ENCODE measurements around the gene SARDH. TPM values are rescaled to one million over a fixed set of nuclear protein-coding genes. Genes with fewer than 3 reads are reported as not detected.

The SARDH gene
- total RNA-seq, 2 donors from 2014 or later, result 8.4 to 11.2 TPM

DNA sequence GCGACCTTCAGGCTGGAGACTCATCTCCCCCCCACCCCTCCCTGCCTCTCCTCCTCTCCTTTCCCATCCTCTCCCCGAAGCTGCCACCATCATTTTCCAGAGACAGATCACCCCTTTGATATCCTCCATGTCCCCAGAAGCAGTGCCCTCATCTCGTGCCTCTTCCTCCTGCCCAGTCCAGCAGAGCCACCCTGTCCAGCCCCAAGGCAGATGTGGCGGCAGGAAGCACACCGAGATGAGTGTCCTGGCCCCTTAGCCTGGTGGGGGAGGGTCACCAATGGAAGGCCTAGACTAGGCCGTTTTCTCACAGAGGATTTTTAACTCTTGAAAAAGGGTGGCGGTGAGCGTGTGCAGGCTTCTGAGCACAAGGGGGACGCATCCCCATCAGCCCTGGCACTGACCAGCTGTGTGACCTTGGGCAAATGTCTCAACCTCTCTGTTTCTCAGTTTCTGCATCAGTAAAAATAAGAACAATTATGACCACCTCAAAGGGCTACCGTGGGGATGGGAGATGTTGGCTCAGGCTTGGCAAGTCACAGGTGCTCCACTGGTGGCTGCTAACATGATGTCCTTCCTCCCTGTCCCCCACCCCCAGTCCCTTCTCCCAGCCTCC, 48.9 kb downstream of the SARDH start:
- Histone ChIP-seq H3K9me3 (ENCODE audit: control insufficient read depth, low read length) (no peaks in the 10 kb centered on the region), H3K36me3 (ENCODE audit: control insufficient read depth, insufficient read depth, low read length) (no peaks in the 10 kb centered on the region), H3K4me3 (ENCODE audit: low read length) (no peak overlapping the region), H3K9ac (ENCODE audit: extremely low read depth, low read length, poor library complexity, severe bottlenecking) (no peak overlapping the region), H3K27me3 (ENCODE audit: control insufficient read depth, insufficient read depth, low read length, poor library complexity, severe bottlenecking) (no peaks in the 10 kb centered on the region), H3K27ac (ENCODE audit: low read depth, low read length) (no peak overlapping the region), H3K4me1 (ENCODE audit: control insufficient read depth, insufficient read depth, low read length) (no peaks in the 10 kb centered on the region)
- DNase-seq, result no peak
- H3K9me3 Mint-ChIP-seq, result no peaks in the 10 kb centered on the region
- no peak overlapping the region for H3K4me3 Mint-ChIP-seq
- no peaks in the 10 kb centered on the region for H3K4me1 Mint-ChIP-seq
- H3K27ac Mint-ChIP-seq, result no peak overlapping the region
- H3K36me3 Mint-ChIP-seq (ENCODE audit: low read depth), result no peaks in the 10 kb centered on the region
- H3K27me3 Mint-ChIP-seq (ENCODE audit: insufficient read depth), result no peaks in the 10 kb centered on the region
- 92% methylated on average over 6 to 10 of the region's 10 CpGs for WGBS, 2 experiments (ENCODE audit: insufficient coverage in 1 of 2, insufficient read length in 1 of 2)
- TF ChIP-seq CTCF (conservative IDR thresholded peaks at IDR 0.05), result no peak

DNA sequence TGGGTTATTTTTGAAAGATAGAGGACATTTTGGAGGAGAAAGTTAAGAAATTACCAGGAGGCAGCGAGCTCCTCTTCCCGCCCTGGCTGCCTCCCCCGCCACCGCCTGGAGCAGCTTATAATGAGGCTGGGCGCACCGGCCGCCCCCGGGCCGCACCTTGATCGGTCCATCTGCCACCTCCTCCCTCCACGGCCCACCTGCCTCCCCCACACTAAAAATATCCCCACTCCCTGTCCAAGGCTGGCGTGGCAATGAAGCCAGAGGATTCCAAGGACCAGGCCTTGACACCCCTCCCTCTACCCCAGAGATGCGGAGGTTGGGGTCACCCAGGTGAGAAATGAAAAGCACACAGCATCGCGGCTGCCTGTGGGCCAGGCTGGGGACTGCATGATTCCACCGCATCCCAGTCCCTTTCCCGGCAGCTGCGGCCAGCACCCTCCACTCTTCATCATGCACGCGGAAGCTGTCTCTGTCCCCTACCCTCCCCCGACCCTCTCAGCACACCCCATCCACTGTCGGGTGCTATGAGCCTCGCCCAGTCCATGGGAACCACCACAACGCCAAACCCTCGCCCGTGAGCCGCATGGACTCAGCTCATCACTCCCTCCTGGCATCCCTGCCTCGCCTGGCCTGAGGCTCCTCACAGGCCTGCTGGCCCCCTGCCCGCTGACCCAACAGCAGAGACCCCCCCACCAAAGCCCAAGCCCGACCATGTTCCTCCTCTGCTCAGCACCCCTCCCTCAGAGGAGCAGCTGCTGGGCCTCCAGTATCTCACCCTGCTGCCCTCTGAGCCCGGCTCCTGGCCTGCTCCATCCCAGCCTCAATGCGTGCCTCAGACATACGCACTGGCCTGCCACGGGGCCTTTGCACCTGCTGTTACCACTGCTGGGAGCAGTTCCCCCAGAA, 50.0 kb downstream of the SARDH start:
- TF ChIP-seq CTCF (conservative IDR thresholded peaks at IDR 0.05), result no peak
- no peak overlapping the region for H3K27ac Mint-ChIP-seq
- DNase-seq, result no peak
- 91 to 92% methylated on average over 4 to 34 of the region's 34 CpGs for WGBS, 2 experiments (ENCODE audit: insufficient coverage in 1 of 2, insufficient read length in 1 of 2)
- no peaks in the 10 kb centered on the region for H3K4me1 ChIP-seq (ENCODE audit: control insufficient read depth, insufficient read depth, low read length)
- no peak overlapping the region for H3K4me3 Mint-ChIP-seq
- H3K36me3 Mint-ChIP-seq (ENCODE audit: low read depth), result no peaks in the 10 kb centered on the region
- H3K27me3 ChIP-seq (ENCODE audit: control insufficient read depth, insufficient read depth, low read length, poor library complexity, severe bottlenecking), result no peaks in the 10 kb centered on the region
- H3K27me3 Mint-ChIP-seq (ENCODE audit: insufficient read depth), result no peaks in the 10 kb centered on the region
- H3K4me1 Mint-ChIP-seq, result no peaks in the 10 kb centered on the region
- no peaks in the 10 kb centered on the region for H3K36me3 ChIP-seq (ENCODE audit: control insufficient read depth, insufficient read depth, low read length)
- H3K9me3 Mint-ChIP-seq, result no peaks in the 10 kb centered on the region
- H3K9ac ChIP-seq (ENCODE audit: extremely low read depth, low read length, poor library complexity, severe bottlenecking), result no peak overlapping the region
- no peak overlapping the region for H3K27ac ChIP-seq (ENCODE audit: low read depth, low read length)
- H3K9me3 ChIP-seq (ENCODE audit: control insufficient read depth, low read length), result no peaks in the 10 kb centered on the region
- H3K4me3 ChIP-seq (ENCODE audit: low read length), result no peak overlapping the region

- H3K4me3 Mint-ChIP-seq, result no peak overlapping the region
- DNase-seq, result no peak
- no peaks in the 10 kb centered on the region for H3K9me3 Mint-ChIP-seq
- Histone ChIP-seq H3K27ac (ENCODE audit: low read depth, low read length) (no peak overlapping the region), H3K9ac (ENCODE audit: extremely low read depth, low read length, poor library complexity, severe bottlenecking) (no peak overlapping the region), H3K4me1 (ENCODE audit: control insufficient read depth, insufficient read depth, low read length) (no peaks in the 10 kb centered on the region), H3K36me3 (ENCODE audit: control insufficient read depth, insufficient read depth, low read length) (no peaks in the 10 kb centered on the region), H3K4me3 (ENCODE audit: low read length) (no peak overlapping the region), H3K27me3 (ENCODE audit: control insufficient read depth, insufficient read depth, low read length, poor library complexity, severe bottlenecking) (no peaks in the 10 kb centered on the region), H3K9me3 (ENCODE audit: control insufficient read depth, low read length) (no peaks in the 10 kb centered on the region)
- H3K27ac Mint-ChIP-seq, result no peak overlapping the region
- 94 to 97% methylated on average over 19 to 24 of the region's 24 CpGs for WGBS, 2 experiments (ENCODE audit: insufficient coverage in 1 of 2, insufficient read length in 1 of 2)
- no peaks in the 10 kb centered on the region for H3K27me3 Mint-ChIP-seq (ENCODE audit: insufficient read depth)
- H3K36me3 Mint-ChIP-seq (ENCODE audit: low read depth), result no peaks in the 10 kb centered on the region
- no peak for TF ChIP-seq CTCF (conservative IDR thresholded peaks at IDR 0.05)
- no peaks in the 10 kb centered on the region for H3K4me1 Mint-ChIP-seq
These were observed 51.2 kb downstream of the SARDH start for GRCh38 chr9:133686642-133687575.

Data from endodermal cell (in vitro differentiated cells).